NT2/D1 (cell line): Measurements from ENCODE around the gene TMEM132D.
"Not testable (repeated sequence)": the region's sequence is repeated elsewhere in the genome, so short reads cannot be mapped to it uniquely, and the experiment has no call there.

Source experiments
- DNase-seq: peaks from one replicate; pipeline ENCODE4 v3.0.0-alpha.2; 2011; ENCODE audit warnings: low read depth, low spot score
- H3K27me3 ChIP-seq: 2 replicates; pipeline ENCODE4 v1.6.0; 2011; ENCODE audit warnings: mild to moderate bottlenecking; ENCODE audit not compliant: insufficient read length, insufficient read depth
- H3K36me3 ChIP-seq: 2 replicates; pipeline ENCODE4 v1.6.1; 2011; ENCODE audit warnings: mild to moderate bottlenecking, low read length, mixed read lengths; ENCODE audit not compliant: insufficient read depth, insufficient read length
- H3K4me1 ChIP-seq: 2 replicates; pipeline ENCODE4 v1.5.1; 2011; ENCODE audit not compliant: insufficient read depth, insufficient read length
- H3K4me3 ChIP-seq: 2 replicates; pipeline ENCODE4 v1.5.1; 2011; ENCODE audit warnings: low read depth; ENCODE audit not compliant: insufficient read length
- H3K9ac ChIP-seq: 2 replicates; pipeline ENCODE4 v1.6.0; 2011; ENCODE audit warnings: low read depth; ENCODE audit not compliant: insufficient read length
- H3K9me3 ChIP-seq: 2 replicates; pipeline ENCODE4 v1.5.1; 2011; ENCODE audit warnings: mild to moderate bottlenecking, low read length; ENCODE audit not compliant: insufficient read depth
- SUZ12 ChIP-seq: IDR thresholded peaks from 2 replicates; pipeline ENCODE4 v1.6.1; 2011; ENCODE audit not compliant: insufficient read length, insufficient read depth; ENCODE audit errors: extremely low read depth
- YY1 ChIP-seq: IDR thresholded peaks from 2 replicates; pipeline ENCODE4 v1.6.1; 2011; ENCODE audit not compliant: insufficient read length, insufficient read depth
- ZNF274 ChIP-seq: IDR thresholded peaks from 2 replicates; pipeline ENCODE4 v1.6.1; 2011; ENCODE audit warnings: mild to moderate bottlenecking, low read depth, low read length

The TMEM132D gene

GRCh38 chr12:129193263-129193871 lies 710.5 kb downstream of the TMEM132D start:
- no peak overlapping the region for H3K9ac ChIP-seq
- no peaks in the 10 kb centered on the region for H3K36me3 ChIP-seq
- no peaks in the 10 kb centered on the region for H3K27me3 ChIP-seq
- peaks cover 17% of the 10 kb centered on the region for H3K9me3 ChIP-seq
- DNase-seq: peak; percentile 33
- no peak overlapping the region for H3K4me3 ChIP-seq
- no peaks in the 10 kb centered on the region for H3K4me1 ChIP-seq
- TF ChIP-seq YY1 (no peak), ZNF274 (no peak), SUZ12 (no peak)

- no peak for TF ChIP-seq ZNF274
- TF ChIP-seq YY1: no peak
- TF ChIP-seq SUZ12: no peak
- peaks cover 24% of the 10 kb centered on the region for H3K9me3 ChIP-seq
- peak; percentile 15 for DNase-seq
- no peaks in the 10 kb centered on the region for H3K27me3 ChIP-seq
- H3K36me3 ChIP-seq: no peaks in the 10 kb centered on the region
- no peaks in the 10 kb centered on the region for H3K4me1 ChIP-seq
- H3K4me3 ChIP-seq: no peak overlapping the region
- no peak overlapping the region for H3K9ac ChIP-seq
Observed at GRCh38 chr12:129190827-129191226, 713.0 kb downstream of the TMEM132D start.

DNA sequence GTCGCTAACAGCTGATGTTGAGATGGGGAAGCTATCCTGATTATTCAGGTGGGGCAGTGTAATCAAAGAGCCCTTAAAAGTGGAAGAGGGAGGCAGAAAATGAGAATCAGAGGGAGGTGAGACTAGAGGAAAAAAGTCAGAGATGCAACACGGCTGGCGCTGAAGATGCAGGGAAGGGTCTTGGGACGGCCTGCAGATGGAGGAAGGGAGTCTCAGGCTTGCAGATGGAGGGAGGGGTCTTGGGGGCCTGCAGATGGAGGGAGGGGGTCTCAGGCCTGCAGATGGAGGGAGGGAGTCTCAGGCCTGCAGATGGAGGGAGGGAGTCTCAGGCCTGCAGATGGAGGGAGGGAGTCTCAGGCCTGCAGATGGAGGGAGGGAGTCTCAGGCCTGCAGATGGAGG lies 713.9 kb downstream of the TMEM132D start:
- H3K9me3 ChIP-seq: peaks cover 24% of the 10 kb centered on the region
- not testable (repeated sequence) for DNase-seq, H3K4me3 ChIP-seq, H3K27me3 ChIP-seq, H3K4me1 ChIP-seq, H3K36me3 ChIP-seq, H3K9ac ChIP-seq

DNA sequence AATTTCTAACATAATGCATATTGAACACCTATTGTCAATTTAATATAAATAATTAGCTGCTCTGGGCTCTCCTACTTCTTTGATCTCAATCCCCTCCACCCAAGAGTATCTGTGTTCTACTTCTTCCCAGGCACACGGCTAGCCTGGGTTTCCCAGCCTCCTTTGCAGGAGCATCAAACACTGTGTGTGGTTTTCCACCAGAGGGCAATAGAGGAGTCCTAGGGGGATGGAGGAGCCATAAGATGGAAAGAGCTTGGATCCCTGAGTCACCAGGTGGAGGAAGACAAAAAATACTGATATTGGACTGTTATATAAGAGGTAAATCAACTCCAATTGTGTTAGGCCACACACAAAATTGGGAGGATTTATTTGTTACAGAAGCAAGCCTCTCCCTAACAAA lies 716.9 kb downstream of the TMEM132D start:
- H3K4me1 ChIP-seq: no peaks in the 10 kb centered on the region
- H3K36me3 ChIP-seq: no peaks in the 10 kb centered on the region
- DNase-seq: no peak
- H3K9me3 ChIP-seq: peaks cover 7% of the 10 kb centered on the region; the same call in 1 of the 2 replicates
- H3K27me3 ChIP-seq: no peaks in the 10 kb centered on the region
- TF ChIP-seq ZNF274 (no peak), YY1 (no peak), SUZ12 (no peak)
- H3K9ac ChIP-seq: no peak overlapping the region
- no peak overlapping the region for H3K4me3 ChIP-seq

DNA sequence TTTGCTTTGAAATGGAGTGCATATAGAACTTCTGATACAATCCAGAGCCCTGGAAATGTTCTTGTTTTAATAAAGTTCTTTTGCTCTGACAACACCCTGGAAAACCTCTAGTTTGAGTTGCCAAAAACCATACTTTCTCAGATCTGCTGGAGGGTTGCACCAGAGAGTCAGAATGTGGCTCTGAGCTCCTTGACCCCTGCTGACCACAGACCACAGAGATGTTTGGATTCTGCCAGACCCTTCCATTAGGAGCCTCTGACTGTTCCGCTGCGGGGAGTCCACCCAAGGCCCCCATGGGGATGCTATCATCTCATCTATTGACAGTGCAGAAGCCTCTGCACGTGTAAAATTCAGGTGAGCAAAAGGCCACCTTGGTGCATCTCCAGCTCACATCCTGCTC lies 718.0 kb downstream of the TMEM132D start:
- Histone ChIP-seq H3K9me3 (peaks cover 7% of the 10 kb centered on the region; the same call in 1 of the 2 replicates), H3K4me3 (no peak overlapping the region), H3K27me3 (no peaks in the 10 kb centered on the region), H3K9ac (no peak overlapping the region), H3K4me1 (no peaks in the 10 kb centered on the region), H3K36me3 (no peaks in the 10 kb centered on the region)
- TF ChIP-seq YY1 (no peak), ZNF274 (no peak), SUZ12 (no peak)
- DNase-seq: no peak

DNA sequence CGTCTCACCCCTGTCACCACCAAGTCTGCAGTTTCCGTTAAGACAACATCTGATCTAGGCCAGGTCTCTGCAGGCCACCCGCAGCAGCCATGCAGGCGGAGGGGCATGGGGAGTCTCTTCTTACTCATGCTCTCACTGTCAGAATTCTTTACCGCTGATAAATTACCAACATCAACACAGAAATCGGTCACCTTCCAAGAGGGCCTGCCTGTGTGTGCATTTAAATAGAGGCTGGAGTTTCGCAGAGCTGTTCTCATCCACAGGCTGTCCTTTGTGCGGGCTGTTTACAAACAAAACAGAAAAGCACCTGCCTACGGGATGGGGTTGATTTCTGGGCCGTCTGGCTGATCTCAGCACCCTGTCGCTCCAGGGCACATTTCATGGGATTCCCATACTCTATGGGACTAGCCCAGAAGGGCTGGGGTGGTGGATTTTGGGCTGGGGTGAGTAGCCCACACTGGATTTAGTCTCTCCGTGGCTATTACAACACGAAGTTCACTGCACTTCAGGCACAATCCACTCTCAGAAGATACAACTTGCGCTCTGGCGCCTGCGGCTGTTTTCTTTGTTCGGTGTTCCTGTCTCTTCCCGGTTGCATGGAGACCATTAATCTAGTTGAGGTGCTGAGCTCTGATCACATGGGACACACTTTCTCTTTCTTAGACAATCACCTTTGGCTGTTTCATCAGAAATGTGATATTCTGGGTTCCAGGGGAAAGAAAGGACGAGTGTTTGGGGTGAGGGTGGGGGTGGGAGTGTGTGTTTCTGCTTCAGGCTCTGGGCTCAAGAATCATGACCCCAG lies 719.5 kb downstream of the TMEM132D start:
- Histone ChIP-seq H3K9ac (no peak overlapping the region), H3K4me3 (no peak overlapping the region), H3K36me3 (no peaks in the 10 kb centered on the region), H3K4me1 (no peaks in the 10 kb centered on the region), H3K27me3 (no peaks in the 10 kb centered on the region), H3K9me3 (peaks cover 7% of the 10 kb centered on the region; the same call in 1 of the 2 replicates)
- no peak for TF ChIP-seq SUZ12
- no peak for TF ChIP-seq YY1
- TF ChIP-seq ZNF274: no peak
- DNase-seq: no peak

DNA sequence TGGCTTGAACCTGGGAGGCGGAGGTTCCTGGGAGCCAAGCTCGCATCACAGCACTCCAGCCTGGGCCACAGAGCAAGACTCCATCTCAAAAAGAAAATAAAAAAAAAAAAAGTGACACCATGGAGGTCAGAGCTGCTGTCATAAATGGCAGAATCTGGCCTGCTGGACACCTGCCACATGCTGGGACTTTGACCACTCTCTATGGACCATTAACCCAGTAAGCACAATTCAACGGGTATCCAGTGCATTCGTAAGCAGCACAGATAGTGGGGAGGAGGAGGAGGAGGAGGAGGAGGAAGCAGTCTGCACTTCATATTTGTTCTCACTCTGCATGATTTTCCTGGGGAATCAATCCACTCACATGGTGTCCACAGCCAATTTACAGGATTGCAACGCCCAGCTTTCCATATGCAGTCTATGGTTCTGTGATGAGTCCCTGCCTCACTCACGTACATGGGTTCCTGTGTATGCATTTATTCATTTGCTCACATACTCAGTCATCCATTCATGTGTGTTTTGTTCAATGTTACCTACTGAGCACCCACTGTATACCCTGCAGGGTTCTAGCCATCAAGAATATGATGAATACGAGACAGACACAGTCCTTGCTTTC lies 723.8 kb downstream of the TMEM132D start:
- no peaks in the 10 kb centered on the region for H3K36me3 ChIP-seq
- H3K4me1 ChIP-seq: no peaks in the 10 kb centered on the region
- TF ChIP-seq ZNF274 (no peak), YY1 (no peak), SUZ12 (no peak)
- H3K9ac ChIP-seq: no peak overlapping the region
- no peak for DNase-seq
- no peak overlapping the region for H3K4me3 ChIP-seq
- no peaks in the 10 kb centered on the region for H3K9me3 ChIP-seq
- H3K27me3 ChIP-seq: no peaks in the 10 kb centered on the region
